Prostate gland (tissue), 2 donors: ENCODE measurements around the gene AHR. TPM values are rescaled to one million over a fixed set of nuclear protein-coding genes. Genes with fewer than 3 reads are reported as not detected.
A peak's percentile ranks its signal among the peaks of the same experiment; 100 is the strongest.

Source experiments
- DNase-seq: peaks from one replicate; pipeline ENCODE4 v3.0.0-alpha.2; 2019; ENCODE audit warnings: low spot score
- H3K27ac ChIP-seq, 2 donors: fragments of 200-600 bp; sonication (generic); 2 replicates each; pipeline ENCODE4 v1.5.1; 2017 to 2019
- H3K27me3 ChIP-seq: fragments of 200-600 bp; sonication (generic); replicated peaks from 2 replicates; pipeline ENCODE4 v1.5.1; 2019; ENCODE audit not compliant: insufficient read depth
- H3K36me3 ChIP-seq, 2 donors: fragments of 200-600 bp; sonication (generic); 1 replicate in 1 of 2; 2 replicates in 1 of 2; pipeline versions ENCODE4 v1.5.1 to v1.8.1; 2017 to 2019
- H3K4me1 ChIP-seq: fragments of 200-600 bp; sonication (generic); replicated peaks from 2 replicates; pipeline ENCODE4 v1.5.1; 2019
- H3K4me3 ChIP-seq, 2 donors: fragments of 200-600 bp; sonication (generic); 2 replicates each; pipeline ENCODE4 v1.5.1; 2017 to 2019
- H3K9me3 ChIP-seq: fragments of 200-600 bp; sonication (generic); 2 replicates; pipeline ENCODE4 v1.5.1; 2017
- POLR2A ChIP-seq: fragments of 450-650 bp; IDR thresholded peaks from one replicate; pipeline ENCODE4 v1.6.1; 2016; ENCODE audit warnings: antibody characterized with exemption, mild to moderate bottlenecking
- POLR2AphosphoS5 ChIP-seq: sonication (generic); formaldehyde crosslinking; IDR thresholded peaks from one replicate; pipeline ENCODE4 v1.6.1; 2017; ENCODE audit warnings: antibody characterized with exemption
- WGBS: methylation state at CpG from one replicate; pipeline ENCODE4 v1.1.5; 2018; 5-methylcytosine and 5-hydroxymethylcytosine counted together
- intact Hi-C: fragments of 100-400 bp; cut with DNase I; formaldehyde crosslinking; loops from one replicate; pipeline ENCODE4 v1.14.2; 2022
- total RNA-seq, 2 donors: library from RNA; depleted of rRNA; stranded (reverse); fragments of >200 nt; gene quantifications; one replicate each; pipeline ENCODE4 v1.1.0, GENCODE V29; 2016
- TF ChIP-seq, protein P1 (sequence below), 4 experiments: fragments of 200-600 bp in 2 of 4; fragments of 450-650 bp in 2 of 4; sonication (generic) in 2 of 4; IDR thresholded peaks; 1 replicate in 3 of 4; 2 replicates in 1 of 4; pipeline ENCODE4 v1.5.1; 2016 to 2019; ENCODE audit warnings: antibody characterized with exemption in 4 of 4, mild to moderate bottlenecking in 2 of 4, moderate library complexity in 2 of 4

Gene AHR
- total RNA-seq, 2 donors from 2014 or later, result 49.4 to 55.7 TPM

GRCh38 chr7:17304926-17305325 is 6.5 kb downstream of the AHR start:
- H3K27me3 ChIP-seq, result no peaks in the 10 kb centered on the region
- intact Hi-C loops, result loop anchor here (5.0 to 10.0 kb wide), 2 partner anchors 323 to 340 kb away; no protein-coding TSS in a partner anchor
- peak; percentile 52 for DNase-seq
- H3K4me3 ChIP-seq, result no peak overlapping the region
- peak; percentile 49 for TF ChIP-seq POLR2AphosphoS5
- TF ChIP-seq, protein P1, sequence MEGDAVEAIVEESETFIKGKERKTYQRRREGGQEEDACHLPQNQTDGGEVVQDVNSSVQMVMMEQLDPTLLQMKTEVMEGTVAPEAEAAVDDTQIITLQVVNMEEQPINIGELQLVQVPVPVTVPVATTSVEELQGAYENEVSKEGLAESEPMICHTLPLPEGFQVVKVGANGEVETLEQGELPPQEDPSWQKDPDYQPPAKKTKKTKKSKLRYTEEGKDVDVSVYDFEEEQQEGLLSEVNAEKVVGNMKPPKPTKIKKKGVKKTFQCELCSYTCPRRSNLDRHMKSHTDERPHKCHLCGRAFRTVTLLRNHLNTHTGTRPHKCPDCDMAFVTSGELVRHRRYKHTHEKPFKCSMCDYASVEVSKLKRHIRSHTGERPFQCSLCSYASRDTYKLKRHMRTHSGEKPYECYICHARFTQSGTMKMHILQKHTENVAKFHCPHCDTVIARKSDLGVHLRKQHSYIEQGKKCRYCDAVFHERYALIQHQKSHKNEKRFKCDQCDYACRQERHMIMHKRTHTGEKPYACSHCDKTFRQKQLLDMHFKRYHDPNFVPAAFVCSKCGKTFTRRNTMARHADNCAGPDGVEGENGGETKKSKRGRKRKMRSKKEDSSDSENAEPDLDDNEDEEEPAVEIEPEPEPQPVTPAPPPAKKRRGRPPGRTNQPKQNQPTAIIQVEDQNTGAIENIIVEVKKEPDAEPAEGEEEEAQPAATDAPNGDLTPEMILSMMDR (IDR thresholded peaks at IDR 0.05), result no peak
- TF ChIP-seq POLR2A, result no peak
- no peaks in the 10 kb centered on the region for H3K36me3 ChIP-seq
- no peaks in the 10 kb centered on the region for H3K4me1 ChIP-seq
- no peaks in the 10 kb centered on the region for H3K9me3 ChIP-seq
- no peak overlapping the region for H3K27ac ChIP-seq

GRCh38 chr7:17305387-17306171 is 7.1 kb downstream of the AHR start:
- intact Hi-C loops, result loop anchor here (10.0 kb wide), 1 partner anchor 339 kb away; no protein-coding TSS in a partner anchor
- H3K36me3 ChIP-seq, result no peaks in the 10 kb centered on the region
- H3K27ac ChIP-seq, result no peak overlapping the region
- H3K4me1 ChIP-seq, result no peaks in the 10 kb centered on the region
- no peaks in the 10 kb centered on the region for H3K9me3 ChIP-seq
- 75% methylated on average over 6 of the region's 6 CpGs for WGBS
- H3K27me3 ChIP-seq, result no peaks in the 10 kb centered on the region
- H3K4me3 ChIP-seq, result no peak overlapping the region
- no peak for DNase-seq
- no peak for TF ChIP-seq POLR2AphosphoS5
- no peak for TF ChIP-seq POLR2A
- TF ChIP-seq, protein P1 (IDR thresholded peaks at IDR 0.05), result no peak

GRCh38 chr7:17307000-17307399 is 8.5 kb downstream of the AHR start:
- H3K27me3 ChIP-seq, result no peaks in the 10 kb centered on the region
- TF ChIP-seq, protein P1 (IDR thresholded peaks at IDR 0.05), result no peak
- no peak for TF ChIP-seq POLR2A
- TF ChIP-seq POLR2AphosphoS5, result peak; percentile 41
- H3K36me3 ChIP-seq, result no peaks in the 10 kb centered on the region
- no peaks in the 10 kb centered on the region for H3K4me1 ChIP-seq
- H3K9me3 ChIP-seq, result no peaks in the 10 kb centered on the region
- no peak overlapping the region for H3K4me3 ChIP-seq
- 17% methylated on average over 1 of the region's 1 CpG for WGBS
- intact Hi-C loops, result loop anchor here (10.0 kb wide), 1 partner anchor 338 kb away; no protein-coding TSS in a partner anchor
- DNase-seq, result peak; percentile 17
- H3K27ac ChIP-seq, result peak overlapping the region in 1 of 2 donors; percentile 1

- Histone ChIP-seq H3K4me3 (no peak overlapping the region), H3K27me3 (no peaks in the 10 kb centered on the region), H3K27ac (peak overlapping the region in 1 of 2 donors; percentile 1), H3K36me3 (no peaks in the 10 kb centered on the region), H3K4me1 (no peaks in the 10 kb centered on the region), H3K9me3 (no peaks in the 10 kb centered on the region)
- 58% methylated on average over 5 of the region's 5 CpGs for WGBS
- intact Hi-C loops, result loop anchor here (10.0 kb wide), 1 partner anchor 337 kb away; no protein-coding TSS in a partner anchor
- DNase-seq, result no peak
- TF ChIP-seq POLR2AphosphoS5 (no peak), POLR2A (no peak)
- TF ChIP-seq, protein P1 (IDR thresholded peaks at IDR 0.05), result no peak
Observed at GRCh38 chr7:17307558-17307957, 9.1 kb downstream of the AHR start.
